Adrenal gland (tissue), 12 donors: ENCODE measurements around the gene MICAL3. TPM values are rescaled to one million over a fixed set of nuclear protein-coding genes. Genes with fewer than 3 reads are reported as not detected.

Experiments
- DNase-seq, 7 donors: peaks; one replicate each; pipeline ENCODE4 v3.0.0-alpha.2; 2019 to 2020
- H3K27ac ChIP-seq, 5 donors: fragments of 200-600 bp; sonication (generic) in 4 of 5; 1 replicate in 3 of 5; 2 replicates in 2 of 5; pipeline versions ENCODE4 v1.5.1 to v1.8.0; 2016 to 2020; ENCODE audit warnings: mild to moderate bottlenecking in 1 of 5
- H3K27me3 ChIP-seq: fragments of 200-600 bp; 2 replicates; pipeline ENCODE4 v1.8.0; 2021
- H3K36me3 ChIP-seq, 2 donors: fragments of 200-600 bp; replicated peaks in 1 of 2; 1 replicate in 1 of 2; 2 replicates in 1 of 2; pipeline versions ENCODE4 v1.5.1 to v1.8.0; 2018 to 2022
- H3K4me1 ChIP-seq, 2 donors: fragments of 200-600 bp; replicated peaks in 1 of 2; 1 replicate in 1 of 2; 2 replicates in 1 of 2; pipeline versions ENCODE4 v1.5.1 to v1.8.0; 2018 to 2021
- H3K4me3 ChIP-seq, 4 donors: fragments of 200-600 bp; sonication (generic) in 3 of 4; one replicate each; pipeline ENCODE4 v1.5.1; 2016 to 2018
- H3K9me3 ChIP-seq, 3 donors: fragments of 200-600 bp; sonication (generic) in 1 of 3; replicated peaks in 1 of 3; 1 replicate in 2 of 3; 2 replicates in 1 of 3; pipeline versions ENCODE4 v1.5.1 to v1.8.0; 2016 to 2021
- CTCF ChIP-seq, 6 experiments: fragments of 450-650 bp in 4 of 6; fragments of 200-600 bp in 2 of 6; sonication (generic) in 1 of 6; IDR thresholded peaks; 1 replicate in 5 of 6; 2 replicates in 1 of 6; pipeline versions ENCODE4 v1.5.1 to v1.8.0; 2016 to 2021; ENCODE audit warnings: antibody characterized with exemption in 6 of 6, mild to moderate bottlenecking in 2 of 6, moderate library complexity in 1 of 6
- POLR2A ChIP-seq, 2 donors: fragments of 450-650 bp; IDR thresholded peaks; one replicate each; pipeline ENCODE4 v1.6.1; 2017; ENCODE audit warnings: antibody characterized with exemption in 2 of 2, mild to moderate bottlenecking in 2 of 2, moderate library complexity in 1 of 2
- WGBS, 4 donors: extraction: QIAGEN DNeasy Blood & Tissue Kit in 2 of 4; methylation state at CpG; one replicate each; pipeline versions ENCODE4 v1.1.5 to v1.1.7; 2013 to 2017; 5-methylcytosine and 5-hydroxymethylcytosine counted together
- intact Hi-C, 2 donors: fragments of 100-400 bp; cut with DNase I; formaldehyde crosslinking; loops; one replicate each; pipeline versions ENCODE4 v1.14.1 to v1.15.0; 2022 to 2023
- polyA plus RNA-seq, 3 donors: library from polyadenylated mRNA; stranded (reverse); fragments of 200-250 nt in 2 of 3; fragments of 350-450 nt in 1 of 3; fragmentation: Illumina TruSeq in 1 of 3; extraction: RNeasy Lipid Tissue Mini Kit (QIAGEN cat#74804) in 1 of 3; gene quantifications; one replicate each; pipeline ENCODE4 v1.2.3, GENCODE V29; 2013 to 2014
- total RNA-seq, 9 donors: library from RNA; depleted of rRNA in 4 of 9; stranded (reverse); fragments of >200 nt in 4 of 9; fragments of 120-200 nt in 1 of 9; fragmentation: NEBNext Ultra II Directional in 1 of 9; extraction: Animal tissue kit (Norgen Biotek cat#: 25700) in 1 of 9; gene quantifications; one replicate each; pipeline versions ENCODE4 v1.1.0 to v1.2.4, GENCODE V29; 2013 to 2023
- donor health status: healthy with polysubstance abuse.
- donor health status: Bipolar disorder and iron deficiency.
- donor health status: DM: yes; HTN: yes; CAD: no.
- donor health status: DM: no; HTN: no; CAD: no.
- donor health status: DM: no; HTN: no; CAD: no.
- donor health status: DM: yes; HTN: yes; CAD: no.

MICAL3 gene
- total and polyA plus RNA-seq, 12 donors: 10.9 to 82.6 (median 34.4) TPM

GRCh38 chr22:18033204-18033998 lies 9.0 kb upstream of the MICAL3 start:
- H3K4me1 ChIP-seq: peaks cover 0 to 11% of the 10 kb centered on the region in 2 donors
- intact Hi-C loops: no loop called here
- peak overlapping the region in 1 of 5 donors; percentile 35 for H3K27ac ChIP-seq
- no peaks in the 10 kb centered on the region for H3K9me3 ChIP-seq
- no peaks in the 10 kb centered on the region for H3K36me3 ChIP-seq
- DNase-seq: no peak
- 69 to 79% (median 72%) methylated on average over 6 of the region's 6 CpGs for WGBS, 4 donors
- no peak overlapping the region for H3K4me3 ChIP-seq
- TF ChIP-seq POLR2A (IDR thresholded peaks at IDR 0.05): no peak
- peak in 1 of 6 experiments; percentile 16 for TF ChIP-seq CTCF (IDR thresholded peaks at IDR 0.05)
- H3K27me3 ChIP-seq: no peaks in the 10 kb centered on the region

- H3K27ac ChIP-seq: no peak overlapping the region
- peaks cover 0 to 11% of the 10 kb centered on the region in 2 donors for H3K4me1 ChIP-seq
- no peak for DNase-seq
- intact Hi-C loops: no loop called here
- no peaks in the 10 kb centered on the region for H3K36me3 ChIP-seq
- H3K9me3 ChIP-seq: no peaks in the 10 kb centered on the region
- WGBS, 4 donors: 73 to 81% (median 77%) methylated on average over 6 of the region's 6 CpGs
- H3K27me3 ChIP-seq: no peaks in the 10 kb centered on the region
- no peak overlapping the region for H3K4me3 ChIP-seq
- TF ChIP-seq POLR2A (IDR thresholded peaks at IDR 0.05) (no peak), CTCF (IDR thresholded peaks at IDR 0.05) (no peak)
Measured at GRCh38 chr22:18032455-18033101, 8.2 kb upstream of the MICAL3 start.

- peak in 5 of 7 donors; percentile 39 to 78 (median 69) for DNase-seq
Measured at GRCh38 chr22:18031695-18032454, 7.5 kb upstream of the MICAL3 start.

More at GRCh38 chr22:18031695-18032454, 7.5 kb upstream of the MICAL3 start:
- no peak overlapping the region for H3K4me3 ChIP-seq
- H3K27me3 ChIP-seq: no peaks in the 10 kb centered on the region
- H3K36me3 ChIP-seq: no peaks in the 10 kb centered on the region
- intact Hi-C loops: no loop called here
- TF ChIP-seq CTCF (IDR thresholded peaks at IDR 0.05) (no peak), POLR2A (IDR thresholded peaks at IDR 0.05) (no peak)
- no peak overlapping the region for H3K27ac ChIP-seq
- H3K9me3 ChIP-seq: no peaks in the 10 kb centered on the region
- 72 to 78% (median 74%) methylated on average over 8 to 10 of the region's 10 CpGs for WGBS, 4 donors
- peaks cover 0 to 11% of the 10 kb centered on the region in 2 donors for H3K4me1 ChIP-seq
